Measurements from ENCODE around the gene GKN2. TPM values are rescaled to one million over a fixed set of nuclear protein-coding genes. Genes with fewer than 3 reads are reported as not detected.

GKN2 gene
- total and polyA plus RNA-seq, 2 of the 13 experiments (the other 11 are each of a cell fraction or from before 2014, with no cell fraction given): not detected

- TF ChIP-seq ZNF431 (CRISPR knock-in tag; IDR thresholded peaks at IDR 0.05; ENCODE audit: borderline replicate concordance, low read depth): no peak
- TF ChIP-seq PAWR (CRISPR knock-in tag; IDR thresholded peaks at IDR 0.05; ENCODE audit: borderline replicate concordance): no peak
- 0 out of 2 replicates have a peak, but pooled peaks have one; percentile 19 for TF ChIP-seq HMG20A (CRISPR knock-in tag; IDR thresholded peaks at IDR 0.05; ENCODE audit: borderline replicate concordance)
- TF ChIP-seq BHLHE40 (IDR thresholded peaks at IDR 0.05; ENCODE audit: low read length): 0 out of 2 replicates have a peak, but pooled peaks have one; percentile 12
- TF ChIP-seq CBX1 (IDR thresholded peaks at IDR 0.05; ENCODE audit: low read depth): no peak
- no peak for TF ChIP-seq ZNF816 (CRISPR knock-in tag; IDR thresholded peaks at IDR 0.05; ENCODE audit: borderline replicate concordance)
- TF ChIP-seq GLI4 (CRISPR knock-in tag; IDR thresholded peaks at IDR 0.05; ENCODE audit: borderline replicate concordance): no peak
- no peak for TF ChIP-seq KAT7 (CRISPR knock-in tag; IDR thresholded peaks at IDR 0.05; ENCODE audit: borderline replicate concordance)
- TF ChIP-seq HNF4A (CRISPR knock-in tag; IDR thresholded peaks at IDR 0.05): no peak
- TF ChIP-seq NR0B2 (CRISPR knock-in tag; IDR thresholded peaks at IDR 0.05): no peak
- no peak for TF ChIP-seq ZNF441 (CRISPR knock-in tag; IDR thresholded peaks at IDR 0.05; ENCODE audit: borderline replicate concordance)
- no peak for TF ChIP-seq HOXA5 (CRISPR knock-in tag; IDR thresholded peaks at IDR 0.05)
- TF ChIP-seq ZNF792 (CRISPR knock-in tag; IDR thresholded peaks at IDR 0.05): no peak
- no peak for TF ChIP-seq ELF4 (CRISPR knock-in tag; IDR thresholded peaks at IDR 0.05; ENCODE audit: borderline replicate concordance)
- no peak for TF ChIP-seq SIX4 (CRISPR knock-in tag; IDR thresholded peaks at IDR 0.05)
- no peak for TF ChIP-seq CSRNP1 (CRISPR knock-in tag; IDR thresholded peaks at IDR 0.05)
- no peak for TF ChIP-seq NKX3-1 (CRISPR knock-in tag; IDR thresholded peaks at IDR 0.05)
- TF ChIP-seq ZNF670 (CRISPR knock-in tag; IDR thresholded peaks at IDR 0.05; ENCODE audit: borderline replicate concordance): no peak
- TF ChIP-seq ZBTB1 (CRISPR knock-in tag; IDR thresholded peaks at IDR 0.05; ENCODE audit: borderline replicate concordance): no peak
- TF ChIP-seq ZNF646 (CRISPR knock-in tag; IDR thresholded peaks at IDR 0.05): peak; percentile 86
- no peak for TF ChIP-seq YY1 (IDR thresholded peaks at IDR 0.05; ENCODE audit: insufficient read depth, insufficient replicate concordance, low read depth, low read length)
- no peak for TF ChIP-seq FOXA1 (IDR thresholded peaks at IDR 0.05)
- peak; percentile 33; the same call in 1 of the 2 replicates for TF ChIP-seq FOXA1 (CRISPR knock-in tag; IDR thresholded peaks at IDR 0.05)
- TF ChIP-seq ZNF563 (CRISPR knock-in tag; IDR thresholded peaks at IDR 0.05): no peak
- peak; percentile 87 for TF ChIP-seq CEBPB (IDR thresholded peaks at IDR 0.05; ENCODE audit: borderline replicate concordance, low read depth, low read length)
These were observed 41.0 kb upstream of the GKN2 start (continued) for GRCh38 chr2:68993660-68994059.
